ENCODE results near the gene TRIP13.
"Not testable (repeated sequence)": the region's sequence is repeated elsewhere in the genome, so short reads cannot be mapped to it uniquely, and the experiment has no call there.

TRIP13 gene

GRCh38 chr5:923281-923873, 30.7 kb downstream of the TRIP13 start:
- Histone ChIP-seq H3K36me3 (ENCODE audit: control insufficient read depth, low read length) (peaks cover 6% of the 10 kb centered on the region), H3K4me2 (ENCODE audit: low read length) (no peak overlapping the region), H3K27ac (ENCODE audit: low read depth, low read length) (no peak overlapping the region), H3K27me3 (ENCODE audit: control insufficient read depth, low read length) (no peaks in the 10 kb centered on the region), H3K4me1 (ENCODE audit: control insufficient read depth, low read length) (no peaks in the 10 kb centered on the region), H3K79me2 (ENCODE audit: control insufficient read depth, low read length) (no peaks in the 10 kb centered on the region), H3K9me2 (replicated peaks; ENCODE audit: control insufficient read depth, low read length) (no peaks in the 10 kb centered on the region), H3K9me3 (ENCODE audit: control insufficient read depth, insufficient read depth, low read length) (no peaks in the 10 kb centered on the region), H3F3A (ENCODE audit: control insufficient read depth, insufficient read depth) (peaks cover 3% of the 10 kb centered on the region; the same call in 1 of the 2 replicates), H3K4me3 (ENCODE audit: low read length) (no peak overlapping the region), H4K20me1 (ENCODE audit: control insufficient read depth, insufficient read depth, low read depth, low read length) (no peaks in the 10 kb centered on the region)
- TF ChIP-seq EZH2phosphoT487 (IDR thresholded peaks at IDR 0.05; ENCODE audit: borderline replicate concordance, low read length) (no peak), CTCF (IDR thresholded peaks at IDR 0.05; ENCODE audit: low read depth, low read length, poor library complexity, severe bottlenecking) (peak; percentile 76)

- no peaks in the 10 kb centered on the region for H3F3A ChIP-seq (ENCODE audit: control insufficient read depth, insufficient read depth)
- no peak overlapping the region for H3K4me2 ChIP-seq (ENCODE audit: low read length)
- H3K9me2 ChIP-seq (replicated peaks; ENCODE audit: control insufficient read depth, low read length), result no peaks in the 10 kb centered on the region
- H4K20me1 ChIP-seq (ENCODE audit: control insufficient read depth, insufficient read depth, low read depth, low read length), result no peaks in the 10 kb centered on the region
- no peaks in the 10 kb centered on the region for H3K27me3 ChIP-seq (ENCODE audit: control insufficient read depth, low read length)
- no peaks in the 10 kb centered on the region for H3K79me2 ChIP-seq (ENCODE audit: control insufficient read depth, low read length)
- H3K4me1 ChIP-seq (ENCODE audit: control insufficient read depth, low read length), result no peaks in the 10 kb centered on the region
- H3K36me3 ChIP-seq (ENCODE audit: control insufficient read depth, low read length), result no peaks in the 10 kb centered on the region
- TF ChIP-seq CTCF (IDR thresholded peaks at IDR 0.05; ENCODE audit: low read depth, low read length, poor library complexity, severe bottlenecking), result peak; percentile 35
- TF ChIP-seq EZH2phosphoT487 (IDR thresholded peaks at IDR 0.05; ENCODE audit: borderline replicate concordance, low read length), result no peak
- no peak overlapping the region for H3K4me3 ChIP-seq (ENCODE audit: low read length)
- no peak overlapping the region for H3K27ac ChIP-seq (ENCODE audit: low read depth, low read length)
- H3K9me3 ChIP-seq (ENCODE audit: control insufficient read depth, insufficient read depth, low read length), result no peaks in the 10 kb centered on the region
Measured at GRCh38 chr5:926417-927171, 33.9 kb downstream of the TRIP13 start.

GRCh38 chr5:927172-928015, 34.7 kb downstream of the TRIP13 start:
- no peaks in the 10 kb centered on the region for H4K20me1 ChIP-seq (ENCODE audit: control insufficient read depth, insufficient read depth, low read depth, low read length)
- no peaks in the 10 kb centered on the region for H3K79me2 ChIP-seq (ENCODE audit: control insufficient read depth, low read length)
- no peaks in the 10 kb centered on the region for H3F3A ChIP-seq (ENCODE audit: control insufficient read depth, insufficient read depth)
- no peak overlapping the region for H3K27ac ChIP-seq (ENCODE audit: low read depth, low read length)
- H3K4me1 ChIP-seq (ENCODE audit: control insufficient read depth, low read length), result no peaks in the 10 kb centered on the region
- TF ChIP-seq CTCF (IDR thresholded peaks at IDR 0.05; ENCODE audit: low read depth, low read length, poor library complexity, severe bottlenecking) (peak; percentile 9), EZH2phosphoT487 (IDR thresholded peaks at IDR 0.05; ENCODE audit: borderline replicate concordance, low read length) (no peak)
- no peak overlapping the region for H3K4me3 ChIP-seq (ENCODE audit: low read length)
- no peaks in the 10 kb centered on the region for H3K9me3 ChIP-seq (ENCODE audit: control insufficient read depth, insufficient read depth, low read length)
- no peak overlapping the region for H3K4me2 ChIP-seq (ENCODE audit: low read length)
- no peaks in the 10 kb centered on the region for H3K36me3 ChIP-seq (ENCODE audit: control insufficient read depth, low read length)
- H3K9me2 ChIP-seq (replicated peaks; ENCODE audit: control insufficient read depth, low read length), result no peaks in the 10 kb centered on the region
- no peaks in the 10 kb centered on the region for H3K27me3 ChIP-seq (ENCODE audit: control insufficient read depth, low read length)

- not testable (repeated sequence) for H3F3A ChIP-seq (ENCODE audit: control insufficient read depth, insufficient read depth); H3K4me2 ChIP-seq (ENCODE audit: low read length); H3K9me3 ChIP-seq (ENCODE audit: control insufficient read depth, insufficient read depth, low read length); H3K4me1 ChIP-seq (ENCODE audit: control insufficient read depth, low read length); H3K4me3 ChIP-seq (ENCODE audit: low read length); H3K36me3 ChIP-seq (ENCODE audit: control insufficient read depth, low read length); H3K27ac ChIP-seq (ENCODE audit: low read depth, low read length); H3K27me3 ChIP-seq (ENCODE audit: control insufficient read depth, low read length); H3K79me2 ChIP-seq (ENCODE audit: control insufficient read depth, low read length); H4K20me1 ChIP-seq (ENCODE audit: control insufficient read depth, insufficient read depth, low read depth, low read length); H3K9me2 ChIP-seq (replicated peaks; ENCODE audit: control insufficient read depth, low read length)
Measured at GRCh38 chr5:929182-929581, 36.5 kb downstream of the TRIP13 start.
